ENCODE data around the gene PANK1.

DNA sequence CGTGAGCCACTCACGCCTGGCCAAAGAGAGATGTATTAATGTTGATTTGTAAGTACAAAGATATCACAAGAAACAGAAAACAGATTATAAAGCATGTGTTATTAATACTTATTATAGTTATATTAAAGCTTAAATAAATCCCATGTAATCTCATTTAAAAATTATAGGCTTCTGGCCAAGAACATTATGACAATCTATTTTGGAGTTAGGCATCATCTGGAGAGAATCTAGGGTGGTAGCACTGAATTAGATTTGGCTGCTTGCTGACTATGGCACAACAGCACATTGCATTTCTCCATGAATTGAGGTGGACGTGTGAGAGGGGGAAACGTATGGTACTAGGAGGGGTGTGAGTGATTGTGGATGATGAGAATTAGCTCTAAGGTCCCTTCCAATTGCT lies 92.8 kb downstream of the PANK1 start:
- TF ChIP-seq, protein P1, sequence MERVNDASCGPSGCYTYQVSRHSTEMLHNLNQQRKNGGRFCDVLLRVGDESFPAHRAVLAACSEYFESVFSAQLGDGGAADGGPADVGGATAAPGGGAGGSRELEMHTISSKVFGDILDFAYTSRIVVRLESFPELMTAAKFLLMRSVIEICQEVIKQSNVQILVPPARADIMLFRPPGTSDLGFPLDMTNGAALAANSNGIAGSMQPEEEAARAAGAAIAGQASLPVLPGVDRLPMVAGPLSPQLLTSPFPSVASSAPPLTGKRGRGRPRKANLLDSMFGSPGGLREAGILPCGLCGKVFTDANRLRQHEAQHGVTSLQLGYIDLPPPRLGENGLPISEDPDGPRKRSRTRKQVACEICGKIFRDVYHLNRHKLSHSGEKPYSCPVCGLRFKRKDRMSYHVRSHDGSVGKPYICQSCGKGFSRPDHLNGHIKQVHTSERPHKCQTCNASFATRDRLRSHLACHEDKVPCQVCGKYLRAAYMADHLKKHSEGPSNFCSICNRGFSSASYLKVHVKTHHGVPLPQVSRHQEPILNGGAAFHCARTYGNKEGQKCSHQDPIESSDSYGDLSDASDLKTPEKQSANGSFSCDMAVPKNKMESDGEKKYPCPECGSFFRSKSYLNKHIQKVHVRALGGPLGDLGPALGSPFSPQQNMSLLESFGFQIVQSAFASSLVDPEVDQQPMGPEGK (CRISPR knock-in tag; IDR thresholded peaks at IDR 0.05; ENCODE audit: borderline replicate concordance) = no peak; the same call in 1 of the 2 replicates
- TF ChIP-seq GLIS3 (CRISPR knock-in tag; IDR thresholded peaks at IDR 0.05) = no peak
- 0 out of 2 replicates have a peak, but pooled peaks have one; percentile 27 for TF ChIP-seq SNAI2 (CRISPR knock-in tag; IDR thresholded peaks at IDR 0.05)
- no peak for TF ChIP-seq ARNTL (CRISPR knock-in tag; IDR thresholded peaks at IDR 0.05; ENCODE audit: borderline replicate concordance, low read depth)
- no peak for TF ChIP-seq ZNF8 (CRISPR knock-in tag; IDR thresholded peaks at IDR 0.05)
- no peak for TF ChIP-seq TOX (CRISPR knock-in tag; IDR thresholded peaks at IDR 0.05; ENCODE audit: borderline replicate concordance)
- TF ChIP-seq ZNF70 (CRISPR knock-in tag; IDR thresholded peaks at IDR 0.05) = no peak

All from SK-N-SH treated with all-trans-retinoic acid at 6 μM for 48 hours (cell line).